HTERT RPE-1 (cell line): Measurements from ENCODE around the gene SOWAHA.
"Not testable (repeated sequence)": the region's sequence is repeated elsewhere in the genome, so short reads cannot be mapped to it uniquely, and the experiment has no call there.

ENCODE experiments used
- in situ Hi-C: fragments of 300-500 bp; cut with MboI; formaldehyde crosslinking; loops from 4 replicates; pipeline ENCODE4 v1.14.3; 2020; ENCODE audit warnings: low sequenced_read_pairs

Gene SOWAHA

DNA sequence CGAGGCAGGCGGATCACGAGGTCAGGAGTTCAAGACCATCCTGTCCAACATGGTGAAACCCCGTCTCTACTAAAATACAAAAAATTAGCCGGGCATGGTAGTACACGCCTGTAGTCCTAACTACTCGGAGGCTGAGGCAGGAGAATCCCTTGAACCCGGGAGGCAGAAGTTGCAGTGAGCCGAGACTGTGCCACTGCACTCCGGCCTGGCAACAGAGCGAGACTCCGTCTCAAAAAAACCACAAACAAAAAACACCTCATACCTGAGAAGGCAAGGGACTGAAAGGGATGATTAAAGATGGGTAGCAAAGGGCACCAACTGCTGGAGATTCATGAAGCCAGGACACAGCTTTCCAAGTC is 6.3 kb upstream of the SOWAHA start:
- in situ Hi-C loops = not testable (repeated sequence)

DNA sequence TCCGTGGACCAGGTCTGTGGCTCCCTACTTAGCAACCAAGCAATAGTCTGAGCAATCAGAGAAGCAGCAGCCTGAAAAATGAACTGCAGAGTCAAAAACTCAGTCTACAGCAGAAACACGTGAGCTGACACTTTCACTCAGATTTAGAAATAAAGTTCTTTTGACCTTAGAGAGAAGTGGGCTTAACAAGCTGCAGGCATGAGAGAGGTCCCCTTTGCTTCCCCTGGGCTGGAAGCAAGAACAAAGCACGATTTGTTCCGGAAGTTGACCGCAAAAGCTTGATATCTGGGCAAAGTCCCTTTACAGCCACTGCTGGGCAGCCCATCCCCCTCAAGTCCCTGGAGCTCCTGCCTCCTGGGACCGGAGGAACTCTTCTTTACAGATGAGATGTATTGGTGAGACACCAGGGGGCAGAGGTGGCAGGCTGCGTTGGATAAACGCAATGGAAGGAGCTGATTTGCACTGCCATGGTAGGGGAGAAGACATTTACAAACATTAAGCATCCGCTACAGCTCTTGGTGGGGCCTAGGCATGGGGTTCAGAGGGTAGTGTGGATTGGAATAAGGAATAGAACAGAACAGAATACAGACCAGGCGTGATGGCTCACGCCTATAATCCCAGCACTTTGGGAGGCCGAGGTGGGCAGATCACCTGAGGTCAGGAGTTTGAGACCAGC is 5.8 kb upstream of the SOWAHA start:
- in situ Hi-C loops = no loop called here

DNA sequence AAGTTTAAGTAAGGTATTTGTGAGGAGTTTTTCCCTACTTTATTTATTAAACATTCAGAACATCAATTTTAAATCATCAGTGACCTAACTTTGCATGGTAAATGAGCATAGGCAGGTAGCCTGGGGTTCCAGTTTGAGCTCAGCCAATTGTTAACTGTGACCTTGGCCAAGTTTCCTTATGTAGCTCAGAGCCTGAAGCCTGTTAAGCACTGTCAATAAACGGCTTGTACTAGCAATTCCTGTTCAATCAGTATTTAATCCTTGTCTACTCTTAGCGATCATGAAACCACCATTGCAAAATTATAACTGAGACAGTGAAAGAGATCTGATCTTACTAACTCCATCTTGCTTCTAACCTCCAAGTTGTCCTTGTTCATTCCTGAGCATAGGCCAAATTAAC is 4.7 kb upstream of the SOWAHA start:
- in situ Hi-C loops = no loop called here

DNA sequence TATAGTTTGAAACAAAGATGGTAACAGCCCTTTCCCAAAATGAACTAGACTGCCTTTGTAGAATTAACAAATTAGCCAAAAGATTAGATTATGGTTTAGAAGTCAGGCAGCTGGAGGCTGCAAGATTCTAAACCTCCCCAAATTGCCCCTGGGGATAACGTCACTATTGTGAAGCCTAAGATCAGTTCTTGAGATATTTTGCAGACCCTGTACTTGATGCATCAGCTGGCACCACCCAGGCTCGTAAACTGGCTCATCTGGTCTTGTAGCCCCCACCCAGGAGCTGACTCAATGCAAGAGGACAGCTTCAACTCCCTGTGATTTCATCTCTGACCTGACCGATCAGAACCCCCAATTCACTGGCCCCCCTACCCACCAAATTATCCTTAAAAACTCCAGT is 4.2 kb upstream of the SOWAHA start:
- in situ Hi-C loops = no loop called here

DNA sequence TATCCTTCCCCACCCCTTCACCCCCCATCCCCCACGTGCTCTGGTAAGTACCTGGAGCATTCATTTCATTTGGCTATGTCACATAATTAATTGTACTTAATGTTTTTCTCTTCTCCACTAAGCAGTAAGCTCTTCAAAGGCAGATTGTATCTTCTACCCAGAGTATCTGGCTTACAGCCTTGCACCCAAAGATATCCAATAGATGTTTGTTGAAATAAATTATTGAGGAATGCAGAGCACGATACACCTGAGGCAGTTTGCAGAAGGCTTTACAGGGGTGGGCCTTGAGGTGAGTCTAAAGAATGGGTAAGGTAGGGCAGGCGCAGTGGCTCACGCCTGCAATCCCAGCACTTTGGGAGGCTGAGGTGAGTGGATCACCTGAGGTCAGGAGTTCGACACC is 2.5 kb upstream of the SOWAHA start:
- in situ Hi-C loops = no loop called here

DNA sequence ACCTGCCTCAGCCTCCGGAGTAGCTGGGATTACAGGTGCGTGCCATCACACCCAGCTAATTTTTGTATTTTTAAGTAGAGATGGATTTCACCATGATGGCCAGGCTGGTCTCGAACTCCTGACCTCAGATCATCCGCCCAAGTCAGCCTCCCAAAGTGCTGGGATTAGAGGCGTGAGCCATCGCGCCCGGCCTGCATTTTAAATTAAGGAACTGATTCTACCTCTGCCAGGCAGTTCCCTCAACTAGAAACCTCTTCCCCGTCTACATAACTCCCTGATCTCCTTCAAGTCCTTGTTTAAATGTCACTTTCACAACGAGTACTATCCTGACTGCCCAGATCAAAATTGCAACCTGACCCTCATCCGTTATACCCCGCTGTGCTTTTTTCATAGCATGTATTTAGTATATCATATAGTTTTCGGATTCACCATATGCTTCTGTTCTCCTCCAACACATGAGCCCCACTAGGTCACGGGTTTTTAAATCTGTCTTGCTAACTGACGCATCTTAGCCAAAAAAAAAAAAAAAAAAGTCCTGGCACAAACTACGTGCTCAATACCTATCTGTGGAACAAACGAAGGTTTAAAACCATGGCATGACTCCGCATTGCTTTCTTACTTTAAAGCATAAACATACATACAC is 858 bp upstream of the SOWAHA start:
- in situ Hi-C loops = no loop called here

DNA sequence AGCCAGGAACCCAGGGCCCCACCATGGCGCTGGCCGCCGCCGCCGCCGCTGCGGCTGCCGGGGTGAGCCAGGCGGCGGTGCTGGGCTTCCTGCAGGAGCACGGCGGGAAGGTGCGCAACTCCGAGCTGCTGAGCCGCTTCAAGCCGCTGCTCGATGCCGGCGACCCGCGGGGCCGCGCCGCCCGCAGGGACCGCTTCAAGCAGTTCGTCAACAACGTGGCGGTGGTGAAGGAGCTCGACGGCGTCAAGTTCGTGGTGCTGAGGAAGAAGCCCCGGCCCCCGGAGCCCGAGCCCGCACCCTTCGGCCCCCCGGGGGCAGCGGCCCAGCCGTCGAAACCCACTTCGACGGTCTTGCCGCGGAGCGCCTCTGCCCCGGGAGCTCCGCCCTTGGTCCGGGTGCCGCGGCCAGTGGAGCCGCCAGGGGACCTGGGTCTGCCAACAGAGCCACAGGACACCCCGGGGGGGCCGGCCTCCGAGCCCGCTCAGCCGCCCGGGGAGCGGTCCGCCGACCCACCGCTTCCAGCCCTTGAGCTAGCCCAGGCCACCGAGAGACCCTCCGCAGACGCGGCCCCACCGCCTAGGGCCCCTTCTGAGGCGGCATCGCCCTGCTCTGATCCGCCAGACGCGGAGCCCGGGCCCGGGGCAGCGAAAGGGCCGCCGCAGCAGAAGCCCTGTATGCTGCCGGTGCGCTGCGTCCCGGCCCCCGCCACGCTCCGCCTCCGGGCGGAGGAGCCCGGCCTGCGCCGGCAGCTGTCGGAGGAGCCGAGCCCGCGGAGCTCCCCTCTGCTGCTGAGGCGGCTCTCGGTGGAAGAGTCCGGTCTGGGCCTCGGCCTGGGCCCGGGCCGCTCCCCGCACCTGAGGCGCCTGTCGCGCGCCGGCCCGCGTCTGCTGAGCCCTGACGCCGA is 749 bp downstream of the SOWAHA start:
- in situ Hi-C loops = no loop called here

DNA sequence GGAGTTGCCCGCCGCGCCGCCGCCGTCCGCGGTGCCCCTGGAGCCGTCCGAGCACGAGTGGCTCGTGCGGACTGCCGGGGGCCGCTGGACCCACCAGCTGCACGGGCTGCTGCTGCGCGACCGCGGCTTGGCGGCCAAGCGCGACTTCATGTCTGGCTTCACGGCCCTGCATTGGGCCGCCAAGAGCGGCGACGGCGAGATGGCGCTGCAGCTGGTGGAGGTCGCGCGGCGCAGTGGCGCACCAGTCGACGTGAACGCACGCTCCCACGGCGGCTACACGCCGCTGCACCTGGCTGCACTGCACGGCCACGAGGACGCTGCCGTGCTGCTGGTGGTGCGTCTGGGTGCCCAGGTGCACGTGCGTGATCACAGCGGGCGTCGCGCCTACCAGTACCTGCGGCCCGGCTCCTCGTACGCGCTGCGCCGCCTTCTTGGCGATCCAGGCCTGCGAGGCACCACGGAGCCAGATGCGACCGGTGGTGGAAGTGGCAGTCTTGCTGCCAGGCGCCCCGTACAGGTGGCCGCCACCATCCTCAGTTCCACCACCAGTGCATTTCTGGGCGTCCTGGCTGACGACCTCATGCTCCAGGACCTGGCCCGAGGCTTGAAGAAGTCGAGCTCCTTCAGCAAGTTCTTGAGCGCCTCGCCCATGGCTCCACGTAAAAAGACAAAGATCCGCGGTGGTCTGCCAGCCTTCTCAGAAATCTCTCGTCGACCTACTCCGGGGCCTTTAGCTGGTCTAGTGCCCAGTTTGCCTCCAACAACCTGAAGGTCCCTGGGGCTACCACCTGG is 1.6 kb downstream of the SOWAHA start:
- in situ Hi-C loops = no loop called here

DNA sequence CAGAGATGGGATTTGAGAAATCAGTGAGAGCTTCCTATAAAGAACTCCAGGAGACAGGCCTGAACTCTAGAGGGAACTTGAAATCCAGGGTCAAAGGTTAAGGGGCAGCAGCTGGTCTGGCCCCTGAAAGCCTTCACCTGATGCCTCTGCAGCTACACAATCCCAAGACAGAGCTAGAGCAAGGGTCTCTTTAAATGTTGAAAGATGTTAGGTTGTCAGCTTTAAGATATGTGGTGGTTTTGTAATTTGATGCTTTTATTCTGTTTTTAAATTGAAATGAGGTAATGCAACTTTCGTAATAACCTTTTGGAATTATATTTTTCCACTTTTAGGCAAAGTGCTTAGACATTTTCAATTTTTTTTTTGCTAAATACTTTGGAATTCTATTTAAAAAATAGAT is 2.4 kb downstream of the SOWAHA start:
- in situ Hi-C loops = no loop called here

DNA sequence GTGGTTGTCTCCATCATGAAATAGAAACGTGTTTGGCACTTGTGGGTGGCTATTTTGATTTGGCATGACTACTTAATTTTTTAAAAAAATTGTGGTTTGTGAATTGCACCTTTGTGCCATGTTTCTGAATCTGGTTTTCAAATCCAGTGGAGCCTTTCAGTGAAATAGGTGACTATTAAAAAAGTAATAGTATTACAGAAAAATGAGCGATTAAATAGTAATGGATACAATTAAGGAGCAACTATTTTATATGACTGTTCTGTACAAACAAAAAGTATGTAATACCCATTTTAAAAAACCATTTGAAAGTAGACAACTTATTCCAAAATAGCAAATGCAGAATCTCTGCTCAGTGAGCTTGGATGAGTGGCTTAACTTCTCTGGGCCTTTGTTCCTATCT is 3.0 kb downstream of the SOWAHA start:
- in situ Hi-C loops = no loop called here

DNA sequence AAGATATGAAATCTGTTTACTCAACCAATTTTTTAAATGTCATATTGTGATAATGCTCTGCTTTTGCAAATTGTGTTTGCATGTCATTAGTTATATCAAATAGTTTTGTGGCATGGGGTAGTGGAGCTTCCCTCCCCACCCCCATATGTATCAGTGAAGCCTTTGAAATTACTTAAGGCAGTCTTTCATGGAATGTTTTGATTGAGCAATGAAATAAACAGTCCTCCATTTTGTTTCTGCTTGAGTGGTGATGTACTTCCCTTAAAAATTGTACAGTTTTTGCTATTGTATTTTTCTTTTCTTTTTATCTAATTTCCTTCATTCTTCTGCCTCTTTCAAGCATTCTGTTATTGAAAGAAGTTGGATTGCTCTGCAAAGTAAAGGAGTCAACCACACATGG is 3.5 kb downstream of the SOWAHA start:
- in situ Hi-C loops = no loop called here

DNA sequence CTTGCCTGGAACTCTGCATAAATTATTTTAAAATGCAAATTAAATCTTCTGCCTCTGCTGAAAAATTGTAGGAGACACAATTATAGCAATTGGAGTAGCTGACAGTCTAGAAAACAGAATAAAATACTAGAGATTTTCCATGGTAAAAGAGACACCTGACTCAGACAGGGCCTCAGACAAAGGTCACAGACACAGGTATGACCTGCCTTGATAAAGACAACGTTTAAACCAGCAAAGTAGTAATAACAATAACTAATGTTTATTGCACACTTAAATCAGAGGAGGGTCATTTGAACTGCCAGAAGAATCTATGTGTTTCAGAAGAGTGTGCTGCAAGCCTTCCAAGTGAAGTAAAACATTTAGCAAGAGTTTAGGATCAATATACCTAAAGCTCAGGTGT is 3.9 kb downstream of the SOWAHA start:
- in situ Hi-C loops = no loop called here

DNA sequence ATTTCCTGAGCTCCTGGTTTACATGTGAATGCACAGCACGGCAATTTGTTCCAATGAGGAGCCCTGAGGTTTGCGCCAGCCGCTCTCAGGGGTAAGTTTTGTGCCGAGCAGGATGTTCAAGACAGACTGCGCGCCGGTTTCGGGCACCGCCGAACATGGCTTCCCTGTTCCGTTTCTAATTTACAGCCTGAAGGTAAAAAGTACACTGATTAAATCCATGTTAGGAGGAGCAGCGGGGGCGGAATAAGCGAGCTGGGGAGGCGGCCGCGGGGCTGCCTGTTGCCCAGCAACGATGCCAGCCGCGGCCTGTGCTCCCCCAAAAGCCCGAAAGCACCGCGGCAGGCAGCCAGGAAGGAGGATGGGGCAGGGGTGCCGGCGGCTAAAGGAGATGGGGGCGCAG is 6.4 kb downstream of the SOWAHA start:
- in situ Hi-C loops = no loop called here

DNA sequence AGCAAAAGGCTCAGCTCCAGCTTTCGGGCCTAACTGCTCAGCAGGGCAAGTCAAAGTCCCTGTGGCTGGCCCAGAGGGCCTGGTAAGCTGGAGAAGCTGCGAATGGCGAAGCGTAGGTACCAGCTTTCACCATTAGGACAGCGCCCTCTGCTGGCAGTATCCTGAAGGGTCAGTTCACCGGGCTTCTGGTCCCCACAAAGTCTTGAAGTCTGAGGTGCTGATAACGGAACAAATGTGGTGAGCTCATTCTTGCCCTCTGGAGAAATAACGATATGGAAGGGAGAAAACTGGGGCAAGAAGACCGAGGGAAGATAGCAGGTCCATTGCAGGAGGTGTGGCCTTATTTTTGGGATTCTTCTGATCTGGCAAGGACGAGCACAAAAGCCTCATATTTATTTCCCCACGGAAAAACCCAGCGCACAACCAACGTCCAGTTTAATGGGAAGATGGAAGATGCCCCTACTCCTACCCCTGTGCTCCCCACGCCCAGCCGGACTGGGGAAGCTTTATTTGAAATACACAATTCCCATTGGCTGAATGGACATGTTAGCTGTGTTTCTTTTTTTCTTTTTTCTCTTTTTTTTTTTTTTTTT is 7.2 kb downstream of the SOWAHA start:
- in situ Hi-C loops = no loop called here

DNA sequence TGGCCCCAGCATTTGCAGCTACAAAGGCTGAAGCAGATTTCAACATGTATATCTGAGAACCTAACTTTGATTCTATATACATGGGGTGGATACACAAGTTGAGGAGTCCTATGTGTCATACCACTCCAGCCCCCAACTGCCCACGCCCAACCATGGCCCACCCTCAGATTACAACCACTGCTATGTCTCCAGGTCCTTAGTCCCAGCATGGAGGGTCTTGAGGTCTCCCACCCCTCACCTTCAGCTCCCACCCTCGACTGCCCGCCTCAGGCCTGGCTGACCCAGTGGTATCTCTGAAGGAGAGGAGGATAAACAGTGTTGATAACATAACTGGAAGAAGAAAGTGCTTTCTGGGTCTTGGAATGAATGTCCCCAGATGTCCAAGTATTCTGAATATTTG is 8.2 kb downstream of the SOWAHA start:
- in situ Hi-C loops = no loop called here

DNA sequence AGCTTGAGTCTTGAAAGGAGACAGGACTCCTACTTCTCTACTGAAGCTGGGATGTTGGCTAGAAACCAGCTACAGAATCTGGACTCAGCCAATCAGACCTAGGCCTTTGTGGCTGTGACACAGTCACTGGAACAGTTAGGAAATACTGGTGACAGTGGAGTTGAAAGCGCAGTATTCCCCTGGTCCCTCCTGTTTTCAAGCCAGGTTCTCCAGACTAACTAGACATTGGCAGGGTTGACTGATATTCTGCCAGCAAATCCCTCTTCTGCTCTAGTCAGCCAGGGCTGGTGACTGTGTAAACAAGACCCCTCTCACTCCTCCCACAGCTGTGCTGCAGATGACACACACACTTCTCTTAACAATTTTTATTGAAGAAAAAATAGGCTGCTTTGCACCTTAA is 8.7 kb downstream of the SOWAHA start:
- in situ Hi-C loops = no loop called here

DNA sequence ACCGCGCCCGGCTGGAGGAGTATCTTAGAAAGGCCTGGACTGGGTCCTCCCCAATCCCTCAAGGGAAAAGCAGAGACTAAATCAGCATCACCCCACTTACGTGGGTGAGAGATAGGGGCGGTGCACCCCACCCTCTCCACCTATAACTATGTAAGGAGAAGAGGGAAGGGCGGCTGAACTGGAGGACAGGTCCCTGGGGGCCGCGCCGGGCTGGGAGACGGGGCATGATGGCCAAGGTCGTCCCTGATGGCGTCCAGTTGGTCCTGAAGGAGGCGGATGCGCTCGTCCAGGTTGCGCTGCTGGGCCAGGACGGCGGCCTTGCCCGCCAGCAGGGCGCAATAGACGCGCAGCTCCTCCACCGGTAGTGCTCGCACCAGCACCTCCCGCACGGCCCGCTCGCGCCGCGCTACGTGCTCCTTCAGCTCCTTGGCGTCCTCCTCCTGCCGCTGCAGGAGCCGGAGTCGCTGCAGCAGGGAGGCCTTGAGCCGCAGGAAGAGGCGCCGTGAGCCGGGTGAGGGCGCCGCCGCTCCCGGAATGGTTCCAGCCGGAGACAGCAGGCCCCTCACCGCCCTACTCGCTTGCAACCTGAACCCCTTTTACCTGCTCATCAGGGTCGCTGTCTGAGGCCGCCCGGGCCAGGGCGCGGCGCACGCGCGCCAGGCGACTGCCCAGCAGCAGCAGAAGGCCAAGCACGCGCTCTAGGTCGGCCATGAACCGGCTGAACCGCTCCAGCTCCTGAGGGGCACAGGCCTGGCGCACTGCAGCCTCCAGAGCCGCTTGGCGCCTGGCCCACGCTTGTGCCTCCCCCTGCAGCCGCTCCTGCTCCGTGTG is 9.8 kb downstream of the SOWAHA start:
- in situ Hi-C loops = no loop called here

DNA sequence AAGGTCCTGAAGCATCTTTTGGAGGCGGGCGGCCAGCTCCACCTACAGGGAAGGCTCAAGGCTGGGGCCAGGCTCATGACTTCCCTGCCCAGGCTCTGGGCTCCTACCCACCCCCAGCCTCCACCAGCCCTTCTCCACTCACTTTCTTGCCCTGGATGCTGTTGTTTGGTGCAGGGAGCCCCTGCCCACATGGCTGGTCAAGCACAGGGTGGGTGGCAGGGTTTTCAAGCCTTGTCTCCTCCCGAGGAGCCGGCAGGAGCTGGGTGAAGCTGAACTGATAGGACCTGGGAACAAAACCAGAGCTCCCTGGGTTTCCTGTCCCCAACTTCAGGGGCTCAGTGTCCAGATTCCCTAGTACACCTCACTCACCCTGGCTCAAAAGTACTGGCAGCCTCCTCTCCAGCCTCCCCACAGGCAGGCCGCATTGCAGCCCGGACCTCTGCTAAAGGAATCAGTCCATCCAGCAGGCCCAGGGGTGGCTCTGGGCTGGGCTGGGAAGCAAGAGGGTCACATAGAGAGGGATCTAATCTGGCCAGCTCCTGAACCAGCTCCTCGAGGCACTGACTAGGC is 10.5 kb downstream of the SOWAHA start:
- in situ Hi-C loops = no loop called here

DNA sequence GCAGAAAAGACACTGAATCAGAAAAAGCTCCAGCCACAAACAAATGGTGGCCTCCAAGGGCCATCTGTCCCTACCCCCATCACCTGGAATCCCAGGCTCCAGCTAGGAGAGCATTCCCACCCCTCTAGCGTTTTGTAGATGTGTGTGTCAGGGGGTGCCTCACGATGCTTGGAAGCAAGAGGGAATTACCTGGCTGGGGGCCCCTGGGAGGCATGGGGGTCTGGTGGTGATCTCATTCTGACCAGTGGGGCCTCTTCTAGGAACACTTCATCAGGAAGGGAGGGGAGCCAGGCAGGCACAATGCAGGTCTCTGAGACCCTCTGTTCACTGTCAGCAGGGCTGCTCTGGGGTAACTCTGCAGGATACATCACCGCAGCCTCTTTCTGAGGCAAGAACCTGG is 11.3 kb downstream of the SOWAHA start:
- in situ Hi-C loops = no loop called here
